ENCODE data around the gene SNAPC5.

GRCh38 chr15:66496951-66497501 is 536 bp downstream of the SNAPC5 start:
- TF ChIP-seq CTCF (conservative IDR thresholded peaks at IDR 0.05; ENCODE audit: low read depth in 2 of 2): no peak
- TF ChIP-seq EZH2 (IDR thresholded peaks at IDR 0.05; ENCODE audit: low read depth, unreplicated experiment): no peak
